ENCODE data around the gene CHST3.

The CHST3 gene

GRCh38 chr10:71950683-71951082 is 13.5 kb upstream of the CHST3 start:
- no peaks in the 10 kb centered on the region for H3K79me2 ChIP-seq (ENCODE audit: insufficient read depth, low read depth)
- H3K4me1 ChIP-seq (ENCODE audit: low read depth, poor library complexity, severe bottlenecking), result no peaks in the 10 kb centered on the region
- no peaks in the 10 kb centered on the region for H3K27me3 ChIP-seq (ENCODE audit: insufficient read depth, low read depth)
- H3K36me3 ChIP-seq (ENCODE audit: insufficient read depth), result no peaks in the 10 kb centered on the region
- H3K9ac ChIP-seq, result no peak overlapping the region
- no peak overlapping the region for H3K4me2 ChIP-seq
- TF ChIP-seq CTCF (conservative IDR thresholded peaks at IDR 0.05; ENCODE audit: low read depth, low read length), result no peak
- H2AFZ ChIP-seq (ENCODE audit: low read depth), result no peak overlapping the region
- no peak overlapping the region for H3K27ac ChIP-seq
- H3K4me3 ChIP-seq (IDR thresholded peaks at IDR 0.05; ENCODE audit: insufficient read depth, low read depth, low read length), result no peak overlapping the region
- no peaks in the 10 kb centered on the region for H4K20me1 ChIP-seq (ENCODE audit: insufficient read depth)

GRCh38 chr10:71952745-71953144 is 11.4 kb upstream of the CHST3 start:
- Histone ChIP-seq H3K9ac (no peak overlapping the region), H3K4me2 (no peak overlapping the region), H3K4me3 (IDR thresholded peaks at IDR 0.05; ENCODE audit: insufficient read depth, low read depth, low read length) (no peak overlapping the region), H3K27me3 (ENCODE audit: insufficient read depth, low read depth) (no peaks in the 10 kb centered on the region), H4K20me1 (ENCODE audit: insufficient read depth) (no peaks in the 10 kb centered on the region), H2AFZ (ENCODE audit: low read depth) (no peak overlapping the region), H3K79me2 (ENCODE audit: insufficient read depth, low read depth) (no peaks in the 10 kb centered on the region), H3K36me3 (ENCODE audit: insufficient read depth) (no peaks in the 10 kb centered on the region), H3K4me1 (ENCODE audit: low read depth, poor library complexity, severe bottlenecking) (no peaks in the 10 kb centered on the region), H3K27ac (no peak overlapping the region)
- no peak for TF ChIP-seq CTCF (conservative IDR thresholded peaks at IDR 0.05; ENCODE audit: low read depth, low read length)

- H3K4me3 ChIP-seq (IDR thresholded peaks at IDR 0.05; ENCODE audit: insufficient read depth, low read depth, low read length), result no peak overlapping the region
- H3K36me3 ChIP-seq (ENCODE audit: insufficient read depth), result no peaks in the 10 kb centered on the region
- no peaks in the 10 kb centered on the region for H4K20me1 ChIP-seq (ENCODE audit: insufficient read depth)
- no peaks in the 10 kb centered on the region for H3K79me2 ChIP-seq (ENCODE audit: insufficient read depth, low read depth)
- H2AFZ ChIP-seq (ENCODE audit: low read depth), result no peak overlapping the region
- H3K4me2 ChIP-seq, result no peak overlapping the region
- H3K27ac ChIP-seq, result no peak overlapping the region
- H3K27me3 ChIP-seq (ENCODE audit: insufficient read depth, low read depth), result no peaks in the 10 kb centered on the region
- no peaks in the 10 kb centered on the region for H3K4me1 ChIP-seq (ENCODE audit: low read depth, poor library complexity, severe bottlenecking)
- TF ChIP-seq CTCF (conservative IDR thresholded peaks at IDR 0.05; ENCODE audit: low read depth, low read length), result no peak
- H3K9ac ChIP-seq, result no peak overlapping the region
These were observed 6.5 kb upstream of the CHST3 start for GRCh38 chr10:71957546-71958275.

GRCh38 chr10:71959526-71959925 is 4.7 kb upstream of the CHST3 start:
- no peak overlapping the region for H3K4me2 ChIP-seq

More at GRCh38 chr10:71959526-71959925, 4.7 kb upstream of the CHST3 start:
- no peaks in the 10 kb centered on the region for H3K27me3 ChIP-seq (ENCODE audit: insufficient read depth, low read depth)
- H3K36me3 ChIP-seq (ENCODE audit: insufficient read depth), result no peaks in the 10 kb centered on the region
- no peak for TF ChIP-seq CTCF (conservative IDR thresholded peaks at IDR 0.05; ENCODE audit: low read depth, low read length)
- no peak overlapping the region for H3K9ac ChIP-seq
- H3K4me3 ChIP-seq (IDR thresholded peaks at IDR 0.05; ENCODE audit: insufficient read depth, low read depth, low read length), result no peak overlapping the region
- no peak overlapping the region for H3K27ac ChIP-seq
- no peaks in the 10 kb centered on the region for H3K4me1 ChIP-seq (ENCODE audit: low read depth, poor library complexity, severe bottlenecking)
- no peak overlapping the region for H2AFZ ChIP-seq (ENCODE audit: low read depth)
- no peaks in the 10 kb centered on the region for H3K79me2 ChIP-seq (ENCODE audit: insufficient read depth, low read depth)
- H4K20me1 ChIP-seq (ENCODE audit: insufficient read depth), result no peaks in the 10 kb centered on the region
